OCI-LY1 (cell line): ENCODE results near the gene NFIB.

Source experiments
- EZH2 ChIP-seq: fragments of 200-600 bp; sonication (generic), shearing (Covaris generic); IDR thresholded peaks from 2 replicates; pipeline ENCODE4 v1.8.0; 2017; ENCODE audit warnings: borderline replicate concordance, mixed run types, mild to moderate bottlenecking, antibody characterized with exemption, low read length, moderate library complexity, mixed read lengths
- TF ChIP-seq, protein P1 (sequence below): fragments of 200-600 bp; sonication (generic), shearing (Covaris generic); IDR thresholded peaks from 2 replicates; pipeline ENCODE4 v1.5.1; 2017; ENCODE audit warnings: mild to moderate bottlenecking, antibody characterized with exemption, low read length, moderate library complexity, mixed read lengths

DNA sequence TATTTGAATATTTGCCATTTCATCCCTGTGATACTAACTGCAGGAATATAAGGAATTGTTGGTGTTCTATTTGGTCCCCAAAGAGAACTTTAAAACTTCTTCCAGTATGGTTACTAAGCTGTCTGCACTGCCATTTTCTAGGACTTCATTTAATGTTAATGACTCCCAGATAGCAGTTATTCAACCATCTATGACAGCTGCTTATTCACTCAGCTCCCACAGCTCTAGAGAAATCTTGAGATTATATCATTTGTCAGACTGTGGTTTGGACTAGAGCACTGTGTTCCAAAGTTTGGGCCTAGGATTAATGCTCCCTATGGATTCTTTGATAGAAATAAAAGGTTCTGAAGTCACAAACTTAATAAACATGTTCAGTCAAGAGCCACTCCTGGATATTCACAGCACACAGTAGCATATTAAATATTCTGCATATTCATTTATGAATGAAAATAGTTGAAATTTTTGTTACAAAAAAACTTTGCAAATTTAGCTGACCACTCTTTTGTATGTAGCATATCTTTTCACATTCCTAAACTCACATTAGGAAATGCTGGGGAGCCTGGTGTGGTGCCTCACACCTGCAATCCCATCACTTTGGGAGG lies 173.7 kb downstream of the NFIB start:
- TF ChIP-seq, protein P1, sequence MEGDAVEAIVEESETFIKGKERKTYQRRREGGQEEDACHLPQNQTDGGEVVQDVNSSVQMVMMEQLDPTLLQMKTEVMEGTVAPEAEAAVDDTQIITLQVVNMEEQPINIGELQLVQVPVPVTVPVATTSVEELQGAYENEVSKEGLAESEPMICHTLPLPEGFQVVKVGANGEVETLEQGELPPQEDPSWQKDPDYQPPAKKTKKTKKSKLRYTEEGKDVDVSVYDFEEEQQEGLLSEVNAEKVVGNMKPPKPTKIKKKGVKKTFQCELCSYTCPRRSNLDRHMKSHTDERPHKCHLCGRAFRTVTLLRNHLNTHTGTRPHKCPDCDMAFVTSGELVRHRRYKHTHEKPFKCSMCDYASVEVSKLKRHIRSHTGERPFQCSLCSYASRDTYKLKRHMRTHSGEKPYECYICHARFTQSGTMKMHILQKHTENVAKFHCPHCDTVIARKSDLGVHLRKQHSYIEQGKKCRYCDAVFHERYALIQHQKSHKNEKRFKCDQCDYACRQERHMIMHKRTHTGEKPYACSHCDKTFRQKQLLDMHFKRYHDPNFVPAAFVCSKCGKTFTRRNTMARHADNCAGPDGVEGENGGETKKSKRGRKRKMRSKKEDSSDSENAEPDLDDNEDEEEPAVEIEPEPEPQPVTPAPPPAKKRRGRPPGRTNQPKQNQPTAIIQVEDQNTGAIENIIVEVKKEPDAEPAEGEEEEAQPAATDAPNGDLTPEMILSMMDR: no peak
- no peak for TF ChIP-seq EZH2
